NK-92 (cell line): ENCODE data around the gene SSBP3.
"Not testable (repeated sequence)": the region's sequence is repeated elsewhere in the genome, so short reads cannot be mapped to it uniquely, and the experiment has no call there.

ENCODE experiments used
- DNase-seq: peaks from one replicate; lab custom pipeline; 2025; ENCODE audit not compliant: unreplicated experiment; lab: John Stamatoyannopoulos, UW

The SSBP3 gene

DNA sequence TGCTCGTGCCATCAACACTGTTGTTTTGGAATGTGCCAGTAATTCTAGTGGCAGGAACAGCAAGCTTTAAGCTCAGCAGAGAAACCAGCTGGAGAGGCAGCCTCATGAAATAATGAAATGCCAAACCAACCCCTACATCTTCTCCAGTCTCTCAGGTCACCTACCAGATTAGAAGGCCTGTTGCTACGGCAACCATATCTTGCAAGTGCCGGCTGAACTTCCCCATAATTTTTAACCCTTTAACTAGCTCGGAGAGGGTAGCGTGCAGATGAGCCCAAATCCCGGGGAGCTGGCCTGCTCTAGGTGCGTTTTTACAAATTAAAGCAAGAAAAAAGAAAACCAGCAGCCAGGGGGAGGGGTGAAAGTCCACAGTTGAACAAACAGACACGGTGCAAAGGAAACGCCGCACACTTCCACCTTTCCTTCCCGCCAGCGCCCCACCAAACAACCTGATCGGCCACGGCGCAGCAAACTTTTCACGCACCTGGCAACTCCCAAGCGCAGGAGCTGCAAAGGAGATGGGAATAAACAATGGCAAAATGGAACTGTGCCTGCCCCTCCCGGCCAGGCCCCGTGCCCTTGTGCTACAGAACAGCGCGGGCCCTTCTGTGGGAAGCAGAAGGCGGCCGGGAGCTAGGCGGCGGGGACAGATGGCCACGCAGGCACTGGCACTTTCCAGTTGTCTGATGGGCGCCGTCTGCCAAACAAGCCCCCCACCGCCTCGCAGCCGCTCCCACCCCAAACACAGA, 50.1 kb downstream of the SSBP3 start:
- no peak for DNase-seq

DNA sequence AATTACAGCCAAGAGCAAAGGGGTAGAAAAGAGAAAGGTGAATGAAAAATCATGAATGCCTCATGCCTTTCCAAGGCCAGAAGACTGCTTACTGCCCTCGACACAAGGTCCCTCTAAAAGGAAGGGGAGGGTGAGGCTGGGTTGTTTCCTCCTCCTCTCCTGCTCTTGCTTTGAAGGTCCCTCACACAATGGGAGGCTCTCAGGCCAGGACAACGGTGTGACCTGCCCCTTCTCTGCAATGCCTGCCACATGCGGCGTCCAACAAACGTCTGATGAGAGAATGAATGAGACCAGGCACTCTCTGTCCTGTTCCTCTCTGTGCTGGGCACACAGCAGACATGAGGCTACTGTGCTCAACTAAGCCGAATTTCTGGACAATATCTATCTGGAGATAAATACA, 51.3 kb downstream of the SSBP3 start:
- DNase-seq: no peak

DNA sequence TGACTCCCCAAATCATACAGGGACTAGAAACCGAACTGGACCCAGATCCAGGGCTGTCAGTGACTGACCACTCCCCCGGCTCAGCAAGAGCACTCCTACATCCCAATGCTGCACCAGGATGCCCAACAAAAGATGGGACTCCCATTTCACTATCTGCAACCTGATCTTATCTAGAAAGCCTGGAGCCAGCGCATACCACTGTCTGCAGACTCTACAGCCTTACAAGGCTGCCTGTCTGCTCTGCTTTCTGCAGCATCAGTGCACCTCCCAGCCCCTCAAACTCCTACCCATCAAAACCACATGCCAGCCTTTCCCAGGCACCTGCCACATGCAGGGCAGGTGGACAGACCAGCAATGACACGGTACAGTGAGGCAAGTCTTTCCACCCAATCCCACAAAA, 52.2 kb downstream of the SSBP3 start:
- DNase-seq: no peak

DNA sequence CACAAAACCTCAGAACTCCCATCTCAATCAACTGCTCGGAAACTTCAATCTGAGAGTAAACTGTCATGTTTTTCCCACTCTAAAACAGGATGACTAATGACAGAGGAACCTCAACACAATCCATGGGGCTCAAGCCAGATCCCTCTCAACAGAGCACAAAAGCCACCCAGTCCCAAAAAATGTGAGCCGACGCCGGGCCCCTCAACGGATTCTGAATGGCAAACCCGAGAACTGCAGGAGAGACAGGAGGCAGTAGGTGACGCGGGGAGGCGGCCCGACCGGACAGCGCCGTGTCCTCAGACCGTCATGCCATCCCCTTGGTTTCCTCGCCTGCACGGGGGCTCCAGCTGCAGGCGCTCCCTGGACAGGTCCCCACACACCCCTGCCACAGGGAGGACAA, 53.4 kb downstream of the SSBP3 start:
- no peak for DNase-seq

DNA sequence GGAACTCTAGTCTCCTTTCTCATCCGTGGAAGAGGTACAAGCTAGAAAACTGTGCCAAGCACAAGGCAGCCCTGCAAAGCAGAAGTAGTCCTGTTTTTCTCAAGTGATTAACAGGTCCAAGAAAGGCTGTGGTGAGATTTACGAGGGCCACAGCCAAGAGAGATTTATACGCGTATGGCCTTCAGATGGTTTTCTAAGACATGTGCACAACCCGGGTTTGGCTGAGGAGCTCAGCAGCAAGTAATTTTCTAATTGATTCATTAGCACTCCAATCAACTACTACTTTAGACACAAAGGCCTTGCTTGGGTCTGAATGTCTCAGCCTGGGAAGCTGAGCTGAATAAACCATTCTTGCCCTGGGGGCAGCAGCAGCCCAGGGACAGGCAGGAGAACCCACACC, 55.8 kb downstream of the SSBP3 start:
- DNase-seq: no peak

DNA sequence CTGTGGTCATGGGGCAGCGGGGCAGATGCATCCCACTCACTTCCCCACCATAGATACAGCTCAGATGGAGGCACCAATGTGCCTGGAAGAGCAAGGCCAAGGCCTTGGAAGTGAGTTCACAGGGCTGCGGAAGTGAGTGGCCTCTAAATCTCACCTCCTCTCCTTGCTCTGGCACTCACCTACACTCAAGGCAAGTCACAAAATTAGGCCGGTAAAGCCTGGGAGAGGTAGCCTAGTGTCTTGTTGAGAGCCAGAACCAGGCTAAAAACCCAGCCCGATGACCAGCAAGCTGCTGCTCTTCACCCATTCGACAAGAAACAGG, 57.5 kb downstream of the SSBP3 start:
- DNase-seq: no peak

DNA sequence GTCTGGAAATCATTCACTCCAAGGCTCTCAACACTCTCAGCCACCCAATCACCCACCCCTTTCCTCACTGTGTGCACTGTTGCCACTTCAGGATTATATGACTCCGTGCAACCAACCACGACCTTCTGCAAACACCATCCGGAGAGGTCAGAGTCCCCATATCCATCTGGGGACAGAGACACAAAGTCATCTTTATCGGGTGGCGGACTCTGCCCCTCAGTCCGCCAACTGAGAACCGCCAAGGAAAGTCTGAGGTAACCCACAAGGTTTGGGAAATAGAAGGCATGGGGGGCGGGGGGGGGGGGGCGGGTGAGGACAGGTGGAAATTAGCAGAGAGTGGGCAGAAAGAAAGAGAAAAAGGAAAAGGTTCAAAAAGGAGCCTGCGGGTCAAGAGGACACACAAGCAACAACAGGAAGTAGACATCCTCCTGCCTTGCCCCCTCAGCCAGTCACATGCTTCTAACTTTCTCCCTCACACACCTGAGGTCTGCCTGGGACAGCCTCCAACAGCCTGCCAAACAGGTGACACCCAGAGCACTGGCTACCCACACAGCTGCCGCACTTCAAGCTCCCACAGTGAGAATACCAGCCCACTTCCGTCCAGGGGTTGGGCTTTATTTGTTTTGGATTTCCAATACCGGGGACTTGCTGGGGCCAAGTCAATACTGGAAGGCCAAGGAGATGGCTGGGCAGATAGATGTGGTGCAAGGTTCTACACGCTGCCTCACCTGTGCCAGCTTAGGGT, 58.1 kb downstream of the SSBP3 start:
- no peak for DNase-seq

DNA sequence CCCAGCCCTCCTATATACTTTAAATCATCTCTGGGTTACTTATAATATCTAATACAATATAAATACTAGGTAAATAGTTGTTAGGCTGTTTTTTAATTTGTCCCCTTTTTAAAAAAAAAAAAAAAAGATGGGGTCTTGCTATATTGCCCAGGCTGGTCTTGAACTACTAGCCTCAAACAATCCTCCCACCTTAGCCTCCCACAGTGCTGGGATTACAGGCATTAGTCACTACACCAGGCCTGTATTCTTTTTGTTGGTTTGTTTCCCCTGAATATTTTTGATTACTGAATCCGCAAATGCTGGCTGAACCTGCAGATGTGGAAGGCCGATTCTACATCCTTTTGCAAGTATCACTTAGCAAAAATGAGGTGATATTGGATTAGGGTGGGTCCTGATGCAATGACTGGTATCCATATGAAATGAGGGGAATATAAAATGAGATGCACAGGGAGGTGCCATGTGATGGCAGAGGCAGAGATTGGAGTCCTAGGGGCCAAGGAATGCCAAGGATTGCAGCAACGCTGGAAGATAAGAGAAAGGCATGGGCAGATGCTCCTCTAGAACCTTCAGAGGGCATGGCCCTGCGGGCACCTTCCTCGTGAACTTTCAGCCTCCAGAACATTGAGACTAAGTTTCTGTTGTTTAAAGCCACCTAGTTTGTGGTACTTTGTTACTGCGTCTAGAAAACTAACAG, 58.8 kb downstream of the SSBP3 start:
- DNase-seq: no peak

DNA sequence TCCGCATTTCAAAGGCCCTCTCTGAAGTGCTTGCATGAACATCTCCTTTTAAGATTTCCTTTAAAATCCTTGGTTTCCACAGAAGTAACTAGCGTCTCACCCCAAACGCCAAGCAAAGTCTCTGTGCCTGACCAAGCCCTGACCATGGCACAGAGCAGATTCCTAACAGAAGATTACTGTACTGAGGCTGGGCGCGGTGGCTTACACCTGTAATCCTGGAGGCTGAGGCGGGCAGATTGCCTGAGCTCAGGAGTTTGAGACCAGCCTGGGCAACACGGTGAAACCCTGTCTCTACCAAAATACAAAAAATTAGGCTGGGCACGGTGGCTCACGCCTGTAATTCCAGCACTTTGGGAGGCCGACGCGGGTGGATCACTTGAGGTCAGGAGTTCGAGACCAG, 60.6 kb downstream of the SSBP3 start:
- DNase-seq: not testable (repeated sequence)

DNA sequence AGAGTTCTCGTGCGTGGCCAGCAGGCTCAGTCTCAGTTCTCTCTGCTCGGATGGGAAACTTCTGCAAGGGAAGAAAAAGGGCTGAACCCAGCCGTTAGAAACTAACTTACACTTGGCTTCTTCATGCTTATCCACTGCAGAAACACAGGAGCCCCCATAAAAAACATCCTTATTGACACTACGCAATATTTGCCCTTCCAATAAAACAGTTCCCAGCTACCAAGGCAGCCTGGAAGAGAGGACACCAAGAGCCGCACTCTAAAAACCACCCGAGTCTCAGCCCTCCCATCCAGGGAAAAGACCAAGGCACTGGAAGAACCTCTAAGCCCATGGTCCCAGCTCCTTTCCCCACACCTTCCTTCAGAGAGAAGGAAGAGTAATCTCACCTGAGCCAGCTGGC, 61.1 kb downstream of the SSBP3 start:
- DNase-seq: no peak

DNA sequence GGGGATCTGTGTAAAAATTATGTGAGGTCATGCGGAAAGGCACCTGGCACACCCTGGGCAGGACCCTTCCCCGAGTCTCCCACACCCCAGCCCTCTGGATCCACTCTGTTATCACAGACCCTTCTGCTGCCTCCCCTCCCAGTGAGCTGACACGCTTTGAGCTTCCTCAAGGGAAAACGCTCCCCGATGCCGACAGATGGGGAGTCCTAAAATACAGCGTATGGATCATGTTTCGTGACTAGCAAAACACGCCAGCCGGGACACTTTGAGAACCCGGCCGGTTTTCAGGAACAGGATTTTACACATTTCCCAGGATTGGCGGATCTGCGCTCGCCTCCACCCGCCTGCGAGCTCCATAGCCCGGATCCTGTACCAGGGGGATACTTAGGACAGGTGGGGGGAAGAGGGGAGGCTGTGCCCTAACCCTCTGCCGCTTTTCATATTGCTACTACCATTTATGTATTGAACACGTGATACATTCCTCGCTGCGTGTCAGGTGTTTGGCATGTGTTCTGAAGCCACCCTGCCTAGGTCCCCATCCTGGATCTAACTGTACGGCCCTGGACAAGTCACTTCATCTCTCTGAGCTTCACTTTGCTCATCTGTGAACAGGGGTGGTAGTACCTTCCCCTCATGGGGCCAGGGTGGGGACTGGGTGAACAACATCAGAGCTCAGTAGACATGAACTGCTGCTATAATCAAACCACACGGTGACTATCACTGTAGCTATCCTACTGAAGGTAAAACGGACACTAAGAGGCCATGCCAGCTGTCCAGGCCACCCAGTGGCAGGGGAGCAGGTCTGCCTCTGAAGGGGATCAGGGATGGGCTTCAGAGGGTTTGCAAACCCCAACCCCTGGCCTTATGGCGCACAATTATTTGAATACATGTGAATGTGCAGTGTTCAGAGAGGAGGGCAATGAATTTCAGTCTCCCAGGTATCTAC, 63.2 kb downstream of the SSBP3 start:
- DNase-seq: no peak

DNA sequence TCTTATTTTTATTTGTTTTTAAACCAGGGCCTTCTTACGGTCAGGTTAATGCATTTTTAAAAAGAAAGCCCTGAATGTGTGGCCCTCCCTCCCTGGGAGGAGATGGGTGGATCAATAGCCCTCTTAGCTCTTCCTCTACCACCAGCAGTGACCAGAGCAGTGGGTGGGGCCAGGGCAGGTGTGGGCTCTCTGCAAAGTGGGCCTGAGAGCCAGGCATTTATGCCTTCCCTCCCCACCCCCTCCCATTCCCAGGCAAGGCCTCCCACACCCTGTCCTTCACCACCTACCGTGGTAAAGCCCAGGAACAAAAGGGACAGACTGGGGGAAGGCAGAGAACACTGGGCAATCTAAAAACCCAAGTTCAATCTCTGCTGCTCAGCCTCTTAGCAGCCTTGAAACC, 63.9 kb downstream of the SSBP3 start:
- no peak for DNase-seq

DNA sequence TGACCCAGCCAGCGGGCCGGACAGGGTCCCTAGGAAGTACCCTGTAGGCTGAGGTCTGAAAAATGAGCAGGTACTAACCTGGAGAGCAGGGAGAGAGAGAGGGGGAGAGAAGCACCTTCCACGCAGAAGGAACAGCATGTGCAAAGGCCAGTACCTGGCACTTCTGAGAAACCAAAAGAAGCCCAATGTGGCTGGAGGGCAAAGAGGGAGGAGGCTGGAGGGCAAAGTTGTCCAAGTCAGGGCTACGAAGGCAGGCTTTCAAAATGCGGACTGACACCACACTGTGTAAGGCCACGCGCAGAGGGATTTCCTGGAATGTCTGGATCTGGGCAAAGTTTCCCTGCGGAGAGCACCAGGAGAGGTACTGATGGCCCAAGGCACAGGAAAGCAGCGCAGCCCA, 64.4 kb downstream of the SSBP3 start:
- DNase-seq: no peak

DNA sequence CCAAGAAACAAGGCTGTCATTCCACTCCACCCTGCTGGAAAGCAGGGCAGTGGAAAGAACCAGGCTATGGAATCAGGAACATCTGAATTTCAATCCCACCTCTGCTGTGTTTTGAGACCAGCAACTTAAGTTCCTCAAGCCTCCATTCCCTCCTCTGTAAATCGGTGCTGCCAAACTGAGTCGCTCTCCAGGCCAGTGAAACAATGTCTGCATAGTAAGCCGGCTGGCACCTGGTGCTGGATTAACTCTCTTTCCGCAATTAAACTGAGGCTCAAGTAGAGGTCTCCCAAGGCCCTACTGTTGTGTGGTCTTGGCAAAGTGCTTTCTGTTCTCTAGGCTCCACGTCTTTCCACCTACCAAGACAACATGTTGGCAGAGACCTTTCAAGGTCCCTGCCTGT, 65.3 kb downstream of the SSBP3 start:
- DNase-seq: no peak

DNA sequence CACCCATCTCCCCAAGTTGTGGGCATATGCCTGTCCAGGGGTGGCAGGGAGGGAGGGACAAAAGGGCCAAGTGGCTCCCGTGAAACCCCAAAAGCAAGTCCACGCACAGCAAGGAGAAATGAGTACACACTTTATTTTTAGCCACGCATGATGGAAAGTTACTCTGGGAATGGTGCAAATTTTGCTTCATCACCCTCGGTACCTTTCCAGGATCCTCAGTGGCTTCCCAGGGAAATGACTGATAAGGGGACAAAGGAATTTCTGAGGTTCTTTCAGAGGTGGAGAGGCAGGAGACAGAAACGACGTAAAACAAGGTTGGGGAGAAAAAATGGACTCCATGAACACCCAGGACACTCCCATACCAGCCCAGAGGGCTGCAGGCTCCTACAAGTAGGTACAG, 65.8 kb downstream of the SSBP3 start:
- no peak for DNase-seq

DNA sequence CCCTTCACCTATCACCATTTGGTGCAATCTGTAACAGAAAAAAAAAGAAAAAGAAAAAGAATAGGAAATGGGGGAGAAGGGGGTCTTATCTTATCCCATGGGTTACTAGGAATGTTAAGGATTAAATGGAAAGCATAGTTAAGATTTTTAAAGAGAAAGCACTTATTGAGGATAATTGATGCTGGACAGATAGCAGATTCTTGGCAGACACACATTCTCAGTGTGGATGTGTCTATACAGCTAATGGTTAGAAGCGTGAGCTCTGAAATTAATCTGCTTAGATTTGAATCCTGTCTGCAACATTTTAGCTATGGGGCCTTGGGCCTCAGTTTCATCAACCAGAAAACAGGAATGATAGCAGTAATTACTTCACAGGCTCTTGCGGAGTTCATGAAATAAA, 67.1 kb downstream of the SSBP3 start:
- no peak for DNase-seq

DNA sequence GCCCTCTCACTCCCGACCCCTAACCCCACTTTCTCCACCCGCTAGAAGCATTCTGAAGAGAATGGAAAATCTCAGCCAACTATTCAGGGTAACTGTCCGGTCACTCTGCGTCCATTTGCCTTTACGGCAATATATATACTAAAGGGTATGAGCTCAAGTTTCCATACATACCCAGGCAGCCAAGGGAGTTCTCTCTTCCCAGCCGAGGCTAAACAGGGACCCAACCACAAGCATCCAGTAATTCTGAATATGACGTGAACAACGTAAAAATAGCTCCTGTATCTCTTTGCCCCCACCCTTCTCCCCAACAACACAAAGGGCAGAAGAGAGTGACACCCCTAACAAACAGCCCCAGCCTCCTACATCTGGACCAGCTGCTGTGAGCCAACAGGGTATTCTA, 67.7 kb downstream of the SSBP3 start:
- no peak for DNase-seq

DNA sequence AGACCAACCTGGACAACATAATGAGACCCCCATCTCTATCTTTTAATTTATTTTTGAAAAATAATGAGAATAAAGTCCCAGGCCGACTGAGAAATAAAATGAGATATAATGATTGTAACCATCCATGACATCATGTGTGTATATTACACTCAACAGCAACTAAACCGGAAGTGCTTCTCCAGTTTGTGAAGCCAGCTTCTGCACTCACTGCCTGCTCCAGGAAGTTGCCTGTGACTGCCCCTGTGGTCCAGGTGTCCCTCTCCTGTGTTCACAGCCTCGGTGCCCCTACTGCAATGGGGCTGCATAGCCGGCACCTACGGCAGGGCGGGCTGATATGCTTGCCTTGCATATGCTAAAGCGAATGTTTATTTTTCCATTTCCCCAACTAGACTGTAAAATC, 68.3 kb downstream of the SSBP3 start:
- no peak for DNase-seq

DNA sequence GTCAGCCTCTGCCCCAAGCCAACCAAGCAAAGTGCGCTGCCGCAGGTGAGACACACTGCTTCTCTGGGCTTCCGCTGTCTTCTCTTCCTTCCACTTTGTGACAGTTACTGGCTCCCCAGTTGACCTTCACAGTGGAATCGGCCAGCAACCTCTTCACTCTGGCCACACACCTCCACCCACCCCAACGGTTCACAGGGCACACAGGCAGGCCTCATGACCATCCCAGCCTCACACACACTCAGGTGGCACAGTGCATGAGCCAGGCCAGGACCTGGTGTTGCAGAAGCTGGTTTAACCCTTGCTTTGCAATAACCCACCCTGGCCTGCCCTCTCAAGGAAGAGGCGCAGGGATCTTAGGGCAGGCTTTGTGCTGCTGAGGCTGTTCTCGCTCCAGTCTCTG, 69.2 kb downstream of the SSBP3 start:
- DNase-seq: no peak

DNA sequence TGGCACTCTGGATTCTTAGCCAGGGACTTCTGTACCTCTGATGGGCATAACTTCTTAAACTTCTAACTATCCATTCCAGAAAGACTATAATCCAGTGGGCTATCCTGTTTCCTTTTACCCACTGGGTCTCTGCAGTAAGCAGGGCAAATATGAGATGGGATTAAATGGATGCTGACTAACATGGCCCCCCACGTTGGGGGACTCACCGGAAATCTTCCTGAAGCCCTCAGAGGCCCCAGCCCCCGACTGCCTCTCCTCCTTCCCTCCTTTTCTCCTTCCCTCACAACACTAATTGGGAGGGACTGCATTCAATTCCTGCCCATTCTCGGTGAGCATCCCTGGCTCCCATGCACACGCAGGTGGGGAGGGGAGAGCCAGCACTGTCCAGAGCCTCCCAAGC, 70.1 kb downstream of the SSBP3 start:
- DNase-seq: no peak

DNA sequence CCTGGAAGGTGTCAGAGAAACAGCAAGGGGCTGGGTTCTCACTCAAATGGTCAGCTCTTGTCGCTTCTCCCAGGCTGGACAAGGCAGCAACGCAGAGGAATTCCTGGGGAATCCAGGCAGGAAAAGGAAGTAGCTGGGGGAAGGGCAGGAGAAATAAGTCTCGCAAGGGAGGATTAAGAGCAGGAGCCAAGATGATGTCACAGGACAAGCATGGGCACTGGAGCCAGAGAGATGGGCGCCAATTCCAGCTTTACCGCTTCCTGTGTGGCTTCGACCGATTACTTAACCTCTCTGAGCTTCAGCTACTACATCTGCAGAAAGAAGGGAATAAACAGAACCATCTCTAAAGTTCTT, 70.5 kb downstream of the SSBP3 start:
- no peak for DNase-seq
